Measurements from ENCODE around the gene WDR45B.

DNA sequence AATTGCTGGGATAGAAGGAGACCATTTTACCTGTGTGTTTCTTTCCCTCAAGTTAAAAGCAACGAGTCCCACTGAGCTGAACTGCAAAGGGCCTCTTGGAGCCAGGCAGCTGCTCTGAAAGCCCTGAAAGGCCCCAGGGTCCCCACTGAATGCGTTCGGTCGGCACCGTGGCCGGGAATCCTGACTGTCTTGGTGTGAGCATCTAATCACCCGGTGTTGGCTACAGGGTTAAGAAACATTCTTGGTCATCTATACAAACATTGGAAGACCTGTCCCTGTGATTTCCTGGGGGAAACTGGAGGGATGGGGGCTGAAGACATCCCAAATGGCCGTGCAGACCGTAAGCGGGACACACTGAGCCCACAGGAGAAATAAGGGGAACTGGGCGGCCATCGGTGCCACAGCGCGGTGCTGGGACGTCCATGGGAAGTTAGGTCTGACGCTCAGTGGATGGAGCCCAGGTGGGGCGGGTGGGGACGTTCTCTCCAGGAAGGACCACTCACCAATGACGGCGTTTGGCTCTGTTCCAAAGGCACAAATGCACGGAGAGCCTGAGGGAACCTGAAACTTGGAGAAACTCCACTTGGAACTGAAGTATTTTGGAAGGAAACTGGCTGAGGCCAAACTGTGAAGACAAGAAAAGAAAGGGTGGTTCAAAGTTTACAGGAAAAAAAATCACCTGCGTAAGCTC is 32.1 kb downstream of the WDR45B start:
- TF ChIP-seq, protein P1, sequence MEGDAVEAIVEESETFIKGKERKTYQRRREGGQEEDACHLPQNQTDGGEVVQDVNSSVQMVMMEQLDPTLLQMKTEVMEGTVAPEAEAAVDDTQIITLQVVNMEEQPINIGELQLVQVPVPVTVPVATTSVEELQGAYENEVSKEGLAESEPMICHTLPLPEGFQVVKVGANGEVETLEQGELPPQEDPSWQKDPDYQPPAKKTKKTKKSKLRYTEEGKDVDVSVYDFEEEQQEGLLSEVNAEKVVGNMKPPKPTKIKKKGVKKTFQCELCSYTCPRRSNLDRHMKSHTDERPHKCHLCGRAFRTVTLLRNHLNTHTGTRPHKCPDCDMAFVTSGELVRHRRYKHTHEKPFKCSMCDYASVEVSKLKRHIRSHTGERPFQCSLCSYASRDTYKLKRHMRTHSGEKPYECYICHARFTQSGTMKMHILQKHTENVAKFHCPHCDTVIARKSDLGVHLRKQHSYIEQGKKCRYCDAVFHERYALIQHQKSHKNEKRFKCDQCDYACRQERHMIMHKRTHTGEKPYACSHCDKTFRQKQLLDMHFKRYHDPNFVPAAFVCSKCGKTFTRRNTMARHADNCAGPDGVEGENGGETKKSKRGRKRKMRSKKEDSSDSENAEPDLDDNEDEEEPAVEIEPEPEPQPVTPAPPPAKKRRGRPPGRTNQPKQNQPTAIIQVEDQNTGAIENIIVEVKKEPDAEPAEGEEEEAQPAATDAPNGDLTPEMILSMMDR (IDR thresholded peaks at IDR 0.05) = no peak
- no peak for TF ChIP-seq ZFX (IDR thresholded peaks at IDR 0.05; ENCODE audit: borderline replicate concordance)
